ENCODE measurements around the gene ZKSCAN5.

- TF ChIP-seq POLR2A (IDR thresholded peaks at IDR 0.05) (no peak), CTCF (IDR thresholded peaks at IDR 0.05) (no peak)
These were observed 67.3 kb downstream of the ZKSCAN5 start for GRCh38 chr7:99571768-99572167.
